ENCODE results near the gene PLPPR5.

Gene PLPPR5

GRCh38 chr1:98992844-98993243, 11.8 kb downstream of the PLPPR5 start:
- Histone ChIP-seq H3K36me3 (replicated peaks) (no peaks in the 10 kb centered on the region), H3K27ac (no peak overlapping the region), H3K27me3 (replicated peaks) (no peaks in the 10 kb centered on the region), H3K4me3 (ENCODE audit: low read depth, low read length) (no peak overlapping the region)
- in situ Hi-C loops (cut with HindIII; ENCODE audit: low pct_ligation_motif_present, low sequenced_read_pairs), result no loop called here
- TF ChIP-seq, protein P1, sequence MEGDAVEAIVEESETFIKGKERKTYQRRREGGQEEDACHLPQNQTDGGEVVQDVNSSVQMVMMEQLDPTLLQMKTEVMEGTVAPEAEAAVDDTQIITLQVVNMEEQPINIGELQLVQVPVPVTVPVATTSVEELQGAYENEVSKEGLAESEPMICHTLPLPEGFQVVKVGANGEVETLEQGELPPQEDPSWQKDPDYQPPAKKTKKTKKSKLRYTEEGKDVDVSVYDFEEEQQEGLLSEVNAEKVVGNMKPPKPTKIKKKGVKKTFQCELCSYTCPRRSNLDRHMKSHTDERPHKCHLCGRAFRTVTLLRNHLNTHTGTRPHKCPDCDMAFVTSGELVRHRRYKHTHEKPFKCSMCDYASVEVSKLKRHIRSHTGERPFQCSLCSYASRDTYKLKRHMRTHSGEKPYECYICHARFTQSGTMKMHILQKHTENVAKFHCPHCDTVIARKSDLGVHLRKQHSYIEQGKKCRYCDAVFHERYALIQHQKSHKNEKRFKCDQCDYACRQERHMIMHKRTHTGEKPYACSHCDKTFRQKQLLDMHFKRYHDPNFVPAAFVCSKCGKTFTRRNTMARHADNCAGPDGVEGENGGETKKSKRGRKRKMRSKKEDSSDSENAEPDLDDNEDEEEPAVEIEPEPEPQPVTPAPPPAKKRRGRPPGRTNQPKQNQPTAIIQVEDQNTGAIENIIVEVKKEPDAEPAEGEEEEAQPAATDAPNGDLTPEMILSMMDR (IDR thresholded peaks at IDR 0.05; ENCODE audit: low read depth, low read length, missing control alignments), result no peak
- DNase-seq, result no peak

GRCh38 chr1:98991127-98992012, 13.3 kb downstream of the PLPPR5 start:
- Histone ChIP-seq H3K36me3 (replicated peaks) (no peaks in the 10 kb centered on the region), H3K4me3 (ENCODE audit: low read depth, low read length) (no peak overlapping the region), H3K27me3 (replicated peaks) (no peaks in the 10 kb centered on the region), H3K27ac (peak overlapping the region; percentile 83)
- TF ChIP-seq, protein P1 (IDR thresholded peaks at IDR 0.05; ENCODE audit: low read depth, low read length, missing control alignments), result peak; percentile 31
- in situ Hi-C loops (cut with HindIII; ENCODE audit: low pct_ligation_motif_present, low sequenced_read_pairs), result no loop called here
- DNase-seq, result peak; percentile 94

DNA sequence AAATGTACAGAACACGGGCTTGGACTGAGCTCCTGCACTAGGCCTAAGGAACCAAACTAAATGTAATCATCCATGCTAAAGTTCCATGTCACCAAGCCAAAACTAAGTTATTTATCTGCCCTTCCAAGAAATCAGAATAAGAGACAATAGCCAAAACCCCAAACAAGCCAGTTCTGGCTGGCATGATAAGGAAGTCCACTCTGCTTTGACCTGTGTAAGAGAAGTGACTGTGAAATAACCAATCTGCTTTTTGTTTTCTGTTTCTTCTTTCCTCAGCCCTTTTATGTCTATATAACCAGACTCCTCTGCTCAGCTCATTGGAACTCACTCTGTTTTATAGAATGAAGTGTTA, 15.1 kb downstream of the PLPPR5 start:
- no peak for DNase-seq
- Histone ChIP-seq H3K27me3 (replicated peaks) (no peaks in the 10 kb centered on the region), H3K36me3 (replicated peaks) (no peaks in the 10 kb centered on the region), H3K4me3 (ENCODE audit: low read depth, low read length) (no peak overlapping the region), H3K27ac (no peak overlapping the region)
- TF ChIP-seq, protein P1 (IDR thresholded peaks at IDR 0.05; ENCODE audit: low read depth, low read length, missing control alignments), result no peak
- in situ Hi-C loops (cut with HindIII; ENCODE audit: low pct_ligation_motif_present, low sequenced_read_pairs), result no loop called here

GRCh38 chr1:98988904-98989555, 15.6 kb downstream of the PLPPR5 start:
- H3K36me3 ChIP-seq (replicated peaks), result no peaks in the 10 kb centered on the region
- in situ Hi-C loops (cut with HindIII; ENCODE audit: low pct_ligation_motif_present, low sequenced_read_pairs), result no loop called here
- no peak overlapping the region for H3K4me3 ChIP-seq (ENCODE audit: low read depth, low read length)
- DNase-seq, result no peak
- no peak overlapping the region for H3K27ac ChIP-seq
- no peaks in the 10 kb centered on the region for H3K27me3 ChIP-seq (replicated peaks)
- TF ChIP-seq, protein P1 (IDR thresholded peaks at IDR 0.05; ENCODE audit: low read depth, low read length, missing control alignments), result no peak

- no peak overlapping the region for H3K27ac ChIP-seq
- H3K27me3 ChIP-seq (replicated peaks), result no peaks in the 10 kb centered on the region
- H3K36me3 ChIP-seq (replicated peaks), result no peaks in the 10 kb centered on the region
- in situ Hi-C loops (cut with HindIII; ENCODE audit: low pct_ligation_motif_present, low sequenced_read_pairs), result no loop called here
- TF ChIP-seq, protein P1 (IDR thresholded peaks at IDR 0.05; ENCODE audit: low read depth, low read length, missing control alignments), result no peak
- no peak overlapping the region for H3K4me3 ChIP-seq (ENCODE audit: low read depth, low read length)
- no peak for DNase-seq
Observed at GRCh38 chr1:98985687-98986086, 19.0 kb downstream of the PLPPR5 start.
